GM10847 (cell line): Measurements from ENCODE around the gene KRT6B.

Source experiments
- POLR2A ChIP-seq: IDR thresholded peaks from 2 replicates; pipeline ENCODE4 v1.6.1; 2011; ENCODE audit not compliant: insufficient read length; ENCODE audit errors: extremely low read depth

KRT6B gene

DNA sequence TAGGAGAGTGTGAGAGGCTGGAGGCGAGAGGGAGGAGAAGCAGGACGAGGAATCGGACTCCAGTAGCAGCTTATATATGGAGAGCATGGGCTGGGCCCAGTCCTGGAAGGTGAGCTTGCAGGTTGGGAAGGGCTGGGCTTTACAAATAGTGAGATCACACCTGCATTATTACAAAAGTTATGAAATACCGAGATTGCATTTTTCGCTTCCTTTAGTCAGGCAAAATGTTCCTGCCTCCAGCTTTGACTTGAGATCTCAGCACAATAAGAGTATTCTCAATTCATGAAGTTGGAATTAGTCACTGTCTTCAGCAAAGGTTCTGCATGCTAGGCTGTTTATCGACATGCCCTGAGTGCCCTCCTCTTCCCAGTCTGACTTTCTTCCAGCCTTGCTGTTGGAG, at the start of gene KRT6B:
Gene KRT6B (minus strand): TSS at position 46 of the 400 bp plus-strand sequence. CDS start 68 bp downstream, outside the sequence.
- no peak for TF ChIP-seq POLR2A

DNA sequence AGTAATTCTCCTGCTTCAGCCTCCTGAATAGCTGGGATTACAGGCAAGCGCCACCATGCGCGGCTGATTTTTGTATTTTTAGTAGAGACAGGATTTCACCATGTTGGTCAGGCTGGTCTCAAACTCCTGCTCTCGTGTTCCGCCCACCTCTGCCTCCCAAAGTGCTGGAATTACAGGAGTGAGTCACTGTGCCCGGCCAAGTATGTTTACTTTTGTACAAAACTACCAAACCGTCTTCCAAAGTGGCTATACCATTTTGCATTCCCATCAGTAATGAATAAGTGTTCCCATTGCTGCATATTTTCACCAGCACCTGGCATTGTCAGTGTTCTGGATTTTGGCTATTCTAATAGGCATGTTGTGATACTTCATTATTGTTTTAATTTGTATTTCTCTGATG, 49.5 kb upstream of the KRT6B start:
- TF ChIP-seq POLR2A = no peak

DNA sequence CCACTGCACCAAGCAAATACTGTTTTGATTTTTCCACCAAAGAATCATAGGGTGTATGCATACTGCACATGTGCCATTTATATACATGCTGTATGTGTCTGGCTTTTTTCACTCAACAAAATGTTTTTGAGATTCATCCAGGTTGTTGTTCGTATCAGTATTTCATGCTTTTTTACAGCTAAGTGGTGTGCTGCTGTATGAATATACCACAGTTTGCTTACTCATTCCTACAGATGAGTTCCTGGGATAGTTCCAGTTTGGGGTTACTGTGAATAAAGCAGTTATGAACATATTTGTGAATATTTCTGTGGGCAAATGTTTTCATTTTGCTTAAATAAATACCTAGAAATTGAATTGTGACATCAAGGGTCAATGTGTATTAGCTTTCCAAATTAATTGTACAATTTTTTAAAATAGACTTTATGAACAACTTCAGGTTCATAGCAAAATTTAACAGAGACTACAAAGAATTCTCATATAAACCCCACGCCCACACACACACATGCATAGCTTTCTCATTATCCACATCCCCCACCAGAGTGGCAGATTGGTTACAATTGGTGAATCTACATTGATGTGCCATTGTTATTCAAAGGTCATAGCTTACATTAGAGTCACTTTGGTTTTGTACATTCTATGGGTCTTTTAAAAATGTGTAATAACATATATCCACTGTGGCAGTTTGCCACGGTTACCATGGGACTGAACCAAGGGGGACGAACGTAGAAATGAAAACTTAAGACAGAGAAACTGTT, 48.0 kb upstream of the KRT6B start:
- TF ChIP-seq POLR2A = no peak

DNA sequence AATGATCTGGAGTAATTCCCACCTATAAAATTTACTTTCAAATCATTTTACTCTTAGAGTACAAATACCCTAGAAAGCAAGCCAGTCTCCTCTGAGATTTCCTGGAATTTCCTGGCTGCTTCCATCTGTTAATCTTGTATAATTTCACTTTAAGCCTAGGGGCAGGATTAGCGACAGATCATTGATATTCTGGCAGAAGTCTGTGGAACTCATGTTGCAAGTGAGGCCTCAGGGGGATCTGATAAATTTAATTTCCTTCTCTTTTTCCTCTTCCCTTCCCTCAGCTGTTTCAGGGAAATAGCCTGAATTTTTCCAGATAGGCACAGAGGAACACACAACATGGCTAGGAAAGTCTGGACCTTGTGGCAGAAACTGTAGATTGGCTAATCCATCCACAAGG, 47.0 kb upstream of the KRT6B start:
- no peak for TF ChIP-seq POLR2A

DNA sequence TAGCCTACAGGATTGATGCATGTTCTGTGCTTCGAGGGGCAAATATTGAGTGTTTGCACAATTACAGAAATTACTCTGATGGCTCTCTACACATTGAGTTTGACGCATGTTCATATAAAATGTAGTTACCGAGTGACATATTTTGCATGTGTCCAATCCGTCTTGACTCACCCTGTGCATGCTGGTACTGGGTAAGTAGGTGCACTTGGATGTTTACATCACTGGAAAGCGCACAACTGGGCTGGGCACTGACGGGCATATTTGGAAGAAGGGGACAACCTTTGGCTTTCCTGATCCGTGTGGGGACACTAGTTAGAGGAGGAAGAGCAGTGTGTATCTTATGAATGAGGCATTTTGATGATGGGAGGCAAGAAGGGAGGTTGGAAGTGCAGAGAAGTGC, 46.0 kb upstream of the KRT6B start:
- TF ChIP-seq POLR2A = no peak

DNA sequence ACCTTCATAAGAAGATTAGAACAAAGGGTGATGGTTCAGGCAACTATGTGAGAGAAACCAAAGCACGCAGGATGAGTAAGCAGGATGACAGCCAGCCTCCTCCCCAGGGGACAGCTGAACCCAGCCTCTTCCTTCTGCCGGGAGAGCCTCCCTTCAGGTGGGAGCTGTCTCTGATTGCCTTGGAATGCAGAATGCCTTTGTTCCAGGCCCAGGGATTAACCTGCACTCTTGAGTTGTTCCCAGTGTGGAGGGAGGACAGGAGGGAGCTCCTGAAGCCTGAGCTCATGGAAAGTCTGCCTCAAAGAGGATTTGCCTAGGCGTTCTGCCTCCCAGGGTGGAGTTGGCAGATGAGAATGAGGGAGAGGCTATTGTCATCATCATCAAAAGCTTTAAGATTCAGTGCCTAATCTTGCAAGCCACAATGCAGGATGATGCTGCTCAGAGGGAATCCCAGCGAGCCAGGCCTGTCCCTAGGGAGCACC, 44.7 kb upstream of the KRT6B start:
- TF ChIP-seq POLR2A = no peak

DNA sequence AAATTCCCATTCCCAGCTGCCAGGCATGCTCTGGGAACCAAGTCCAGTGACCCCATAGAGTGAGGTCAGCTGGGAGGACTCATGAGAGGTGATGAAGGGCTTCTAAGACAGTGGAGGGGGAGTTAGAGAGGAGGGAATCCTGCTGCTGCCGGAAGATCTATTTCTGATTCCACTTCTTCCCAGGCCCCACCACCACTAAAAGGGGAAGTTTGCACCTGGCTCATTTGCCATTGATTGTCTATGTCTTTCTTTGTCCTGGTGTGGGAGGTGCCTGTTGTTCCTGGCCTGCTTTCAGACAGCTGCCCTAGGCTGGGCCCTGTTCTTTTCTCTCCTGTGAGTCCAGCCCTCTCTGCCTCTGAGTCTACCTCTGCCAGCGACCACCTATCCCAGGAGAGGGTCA, 44.1 kb upstream of the KRT6B start:
- TF ChIP-seq POLR2A = no peak

DNA sequence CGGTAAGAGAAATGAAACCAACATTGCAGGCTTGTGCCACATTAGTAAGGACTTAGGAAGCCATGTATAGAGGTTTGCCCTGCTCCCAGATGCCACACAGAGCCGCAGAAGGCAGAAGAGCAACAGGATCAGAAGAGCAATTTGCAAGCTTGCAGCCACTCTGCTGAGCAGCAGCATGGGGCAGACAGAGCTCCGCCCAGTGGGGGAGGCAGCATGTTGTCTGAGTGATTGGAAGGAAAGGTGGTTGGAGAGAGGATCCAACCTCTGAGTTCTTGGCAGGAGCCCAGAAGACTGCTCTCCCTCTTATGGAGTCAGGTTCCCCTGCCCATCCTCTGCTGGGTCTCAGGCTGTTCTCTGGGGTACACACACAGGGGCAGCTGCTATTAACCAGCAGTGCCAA, 43.4 kb upstream of the KRT6B start:
- no peak for TF ChIP-seq POLR2A

DNA sequence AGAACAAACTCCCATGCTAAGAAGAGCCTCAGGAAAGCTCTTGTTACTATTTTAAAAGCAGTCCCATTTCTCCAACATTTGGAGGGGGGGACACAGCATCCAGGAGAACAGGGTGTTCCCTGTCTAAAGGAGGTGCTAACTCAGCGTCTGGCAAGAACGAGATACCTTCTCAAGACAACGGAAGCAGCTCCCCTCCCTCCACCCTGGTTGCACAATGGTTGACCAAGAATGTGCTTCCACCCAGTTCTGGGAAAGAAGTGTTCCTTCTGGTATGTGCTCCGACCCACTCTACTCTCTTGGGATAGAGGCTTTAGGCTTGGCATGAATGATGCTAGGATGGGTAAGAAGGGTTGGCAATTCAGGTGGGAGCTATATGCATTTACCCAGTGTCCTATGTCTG, 42.6 kb upstream of the KRT6B start:
- no peak for TF ChIP-seq POLR2A

DNA sequence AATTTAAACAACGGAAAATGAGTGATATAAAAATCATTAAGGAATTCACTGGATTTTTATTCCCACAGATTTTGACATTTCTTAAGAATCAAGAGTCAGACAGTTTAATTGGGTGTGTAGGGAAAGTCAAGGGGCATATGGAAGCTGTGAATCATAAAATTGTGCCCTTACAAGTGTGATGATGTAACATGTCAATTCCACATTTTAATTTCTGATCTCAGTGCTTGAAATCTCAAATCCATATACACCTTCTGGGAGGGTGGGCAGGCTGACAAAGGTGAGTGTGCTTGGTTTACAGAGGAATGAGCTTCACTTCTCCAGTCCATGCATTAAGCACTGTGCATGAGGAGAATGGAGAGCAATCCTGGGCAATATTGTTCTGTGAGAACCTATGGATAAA, 42.2 kb upstream of the KRT6B start:
- no peak for TF ChIP-seq POLR2A

DNA sequence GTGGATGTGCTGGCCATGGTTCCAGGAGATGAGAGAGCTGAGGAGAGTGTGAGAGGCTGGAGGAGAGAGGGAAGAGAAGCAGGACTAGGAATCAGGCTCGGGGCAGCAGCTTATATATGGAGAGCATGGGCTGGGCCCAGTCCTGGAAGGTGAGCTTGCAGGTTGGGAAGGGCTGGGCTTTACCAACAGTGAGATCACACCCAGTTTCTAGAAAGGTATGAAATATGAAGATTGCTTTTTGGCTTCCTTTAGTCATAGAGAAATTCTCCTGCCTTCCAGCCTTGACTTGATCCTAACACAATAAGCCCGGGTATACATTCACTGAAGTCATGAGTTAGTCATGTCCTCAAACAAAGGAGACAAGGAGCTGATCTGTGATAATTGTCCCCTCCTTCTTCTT, 41.2 kb upstream of the KRT6B start, which contains the start of gene KRT6A:
Gene KRT6A (minus strand): TSS at position 86 of the 400 bp plus-strand sequence. CDS start 69 bp downstream, at position 17.
- no peak for TF ChIP-seq POLR2A

DNA sequence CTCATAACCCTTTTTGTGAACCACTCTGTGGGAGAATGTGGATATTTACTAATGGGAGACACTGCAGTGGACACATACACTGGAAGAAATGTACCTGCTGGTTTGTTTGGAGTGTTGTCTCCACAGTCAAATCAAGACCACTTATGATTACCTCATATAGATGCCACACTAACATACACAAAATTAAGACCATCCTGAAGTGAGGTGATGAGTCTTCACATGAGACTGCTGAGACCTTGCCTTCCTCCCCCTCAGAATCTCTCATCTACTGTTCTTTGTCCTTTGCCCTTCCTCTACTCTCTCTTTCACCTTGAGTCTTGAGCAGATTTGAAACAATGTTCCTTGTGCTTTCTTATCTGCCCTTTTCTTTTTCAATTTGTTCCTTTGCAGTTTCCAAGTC, 36.8 kb upstream of the KRT6B start:
- no peak for TF ChIP-seq POLR2A

DNA sequence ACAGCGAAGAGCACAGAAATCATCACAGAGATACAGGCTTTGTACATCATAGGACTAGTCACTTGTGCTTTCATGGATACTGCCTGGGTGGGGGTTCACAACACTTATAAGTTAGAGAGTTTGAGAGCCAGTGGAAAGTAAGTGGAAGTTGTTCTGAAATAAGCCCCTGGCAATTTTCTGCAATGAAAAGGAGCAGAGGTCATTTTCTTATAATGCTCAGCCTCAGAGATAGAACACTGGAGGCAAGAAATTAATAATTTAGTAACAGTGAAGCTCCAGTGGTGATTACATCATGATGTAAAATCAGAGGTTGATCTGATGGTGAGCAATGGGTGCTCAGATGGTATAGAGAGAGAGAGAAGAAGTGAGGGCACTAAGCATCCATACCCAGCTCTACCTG, 35.3 kb upstream of the KRT6B start:
- no peak for TF ChIP-seq POLR2A

DNA sequence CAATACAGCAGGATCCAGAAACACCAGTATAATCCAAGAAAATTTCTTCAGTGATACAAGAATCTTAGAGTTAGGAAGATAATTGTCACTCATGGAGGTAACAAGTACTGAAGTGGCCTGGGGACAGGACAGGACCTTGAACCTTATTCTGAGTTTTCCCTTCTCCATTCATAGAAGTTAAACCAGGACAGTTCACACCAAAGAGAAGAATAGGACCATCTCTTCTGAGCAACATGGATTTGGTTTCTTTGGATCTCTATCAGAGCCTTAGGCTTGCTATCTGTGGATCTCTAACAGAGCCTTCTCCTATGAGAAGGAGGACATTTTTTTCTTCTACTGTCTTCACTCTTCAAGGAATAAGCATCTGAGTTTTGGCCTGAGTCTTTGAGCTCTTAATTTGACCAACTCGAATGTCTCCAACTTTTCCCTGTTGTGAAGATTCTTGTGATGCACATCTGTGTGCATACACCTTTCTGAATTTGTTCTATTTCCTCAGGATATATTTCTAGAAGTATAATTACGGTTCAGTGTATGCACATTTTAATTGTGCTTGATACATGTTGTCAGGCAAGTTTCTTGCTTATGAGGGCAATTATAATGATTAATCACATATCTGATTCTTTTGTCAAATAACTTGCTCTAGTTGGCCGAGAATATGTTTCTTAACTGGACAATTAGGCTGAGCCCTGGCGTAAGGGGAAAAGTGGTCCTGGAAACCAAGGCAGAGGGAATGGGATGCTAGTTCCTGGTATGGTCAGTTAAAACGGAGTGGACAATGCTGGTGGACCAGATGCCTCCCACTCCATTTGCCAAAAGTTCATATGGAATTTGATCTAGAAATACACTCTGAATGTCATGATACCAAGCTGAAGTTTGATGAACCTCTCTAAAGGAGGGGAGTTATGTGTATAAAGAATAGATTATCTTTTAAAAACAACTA, 34.5 kb upstream of the KRT6B start:
- no peak for TF ChIP-seq POLR2A

DNA sequence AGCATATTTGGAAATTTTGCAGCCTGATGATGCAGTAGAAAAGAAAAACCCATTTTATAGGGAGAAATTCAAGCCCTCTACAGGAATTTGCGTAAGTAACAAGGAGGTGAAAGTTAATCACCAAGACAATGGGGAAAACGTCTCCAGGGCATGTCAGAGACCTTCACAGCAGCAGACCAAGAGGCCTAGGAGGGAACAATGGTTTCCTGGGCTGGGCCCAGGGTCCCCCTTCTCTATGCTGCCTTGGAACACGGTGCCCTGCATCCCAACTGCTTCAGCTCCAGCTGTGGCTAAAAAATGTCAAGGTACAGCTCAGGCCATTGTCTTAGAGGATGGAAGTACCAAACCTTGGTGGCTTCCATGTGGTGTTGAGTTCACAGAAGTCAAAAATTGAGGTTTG, 28.1 kb upstream of the KRT6B start:
- TF ChIP-seq POLR2A = no peak

DNA sequence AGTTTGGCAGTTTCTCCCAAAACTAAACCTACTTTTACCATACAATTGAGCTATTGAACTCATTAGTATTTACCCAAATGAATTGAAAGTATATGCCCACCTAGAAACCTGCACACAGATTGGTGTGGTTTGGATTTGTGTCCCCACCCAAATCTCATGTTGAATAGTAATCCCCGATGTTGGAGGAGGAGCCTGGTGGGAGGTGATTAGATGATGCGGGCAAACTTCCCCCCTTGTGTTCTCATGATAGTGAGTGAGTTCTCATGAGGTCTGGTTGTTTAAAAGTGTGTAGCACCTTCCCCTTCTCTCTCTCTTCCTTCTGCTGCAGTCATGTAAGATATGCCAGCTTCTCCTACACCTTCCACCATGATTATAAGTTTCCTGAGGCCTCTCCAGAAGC, 25.7 kb upstream of the KRT6B start:
- no peak for TF ChIP-seq POLR2A

DNA sequence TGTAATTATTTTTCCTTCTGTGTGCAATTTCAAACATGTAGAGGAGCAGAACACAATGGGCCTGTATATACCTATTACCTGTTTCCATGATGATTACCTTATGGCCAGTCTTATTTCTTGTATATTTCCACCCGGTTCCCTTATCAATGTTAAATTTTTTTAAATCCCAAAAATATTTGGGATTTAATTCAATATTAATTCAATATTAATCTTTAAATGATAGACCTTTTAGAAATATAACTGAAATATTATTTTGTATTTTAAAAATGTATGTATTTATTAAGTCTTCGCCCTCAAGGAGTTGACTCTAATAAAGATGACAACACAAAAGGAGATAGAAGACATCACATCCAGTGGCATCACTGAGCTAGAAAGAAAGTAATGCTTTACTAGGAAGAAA, 22.3 kb upstream of the KRT6B start:
- no peak for TF ChIP-seq POLR2A

DNA sequence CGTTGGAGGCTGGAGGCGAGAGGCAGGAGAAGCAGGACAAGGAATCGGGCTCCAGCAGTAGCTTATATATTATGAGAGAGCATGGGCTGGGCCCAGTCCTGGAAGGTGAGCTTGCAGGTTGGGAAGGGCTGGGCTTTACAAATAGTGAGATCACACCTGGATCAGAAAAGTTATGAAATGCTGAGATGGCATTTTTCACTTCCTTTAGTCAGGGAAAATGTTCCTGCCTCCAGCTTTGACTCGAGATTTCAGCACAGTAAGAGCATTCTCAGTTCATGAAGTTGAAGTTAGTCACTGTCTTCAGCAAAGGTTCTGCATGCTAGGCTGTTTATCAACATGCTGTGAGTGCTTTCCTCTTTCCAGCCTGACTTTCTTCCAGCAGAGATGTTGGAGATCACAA, 21.8 kb upstream of the KRT6B start, which contains the start of gene KRT6C:
Gene KRT6C (minus strand): TSS at position 38 of the 400 bp plus-strand sequence. CDS start 68 bp downstream, outside the sequence.
- TF ChIP-seq POLR2A = no peak
